K562 (cell line): ENCODE measurements around the gene CCNJL. TPM values are rescaled to one million over a fixed set of nuclear protein-coding genes. Genes with fewer than 3 reads are reported as not detected.

Source experiments
- ARNT ChIP-seq, 2 experiments: fragments of 450-650 bp; IDR thresholded peaks; 2 replicates each; pipeline ENCODE4 v1.6.1; 2016; ENCODE audit warnings: mild to moderate bottlenecking in 1 of 2
- CBFB ChIP-seq: sonication (generic); formaldehyde crosslinking; IDR thresholded peaks from 2 replicates; pipeline ENCODE4 v1.4.0; 2020; ENCODE audit warnings: mild to moderate bottlenecking, missing genetic modification reagents
- HSF4 ChIP-seq: fragments of 250-450 bp; sonication (Bioruptor Pico); IDR thresholded peaks from 2 replicates; pipeline ENCODE4 v2.1.2; 2022; ENCODE audit warnings: mild to moderate bottlenecking, moderate library complexity, borderline replicate concordance
- KLF6 ChIP-seq: fragments of 250-450 bp; sonication (Bioruptor Pico); IDR thresholded peaks from 2 replicates; pipeline ENCODE4 v1.4.0; 2020; ENCODE audit warnings: mild to moderate bottlenecking, moderate library complexity, borderline replicate concordance
- MEF2A ChIP-seq: IDR thresholded peaks from 2 replicates; pipeline ENCODE4 v1.6.1; 2011; ENCODE audit warnings: low read depth, mild to moderate bottlenecking, low read length, moderate library complexity; ENCODE audit not compliant: control insufficient read depth
- MEIS2 ChIP-seq: fragments of 450-650 bp; IDR thresholded peaks from 2 replicates; pipeline ENCODE4 v1.6.1; 2014; ENCODE audit warnings: mild to moderate bottlenecking; ENCODE audit not compliant: partially characterized antibody
- MTA1 ChIP-seq: fragments of 450-650 bp; IDR thresholded peaks from 2 replicates; pipeline ENCODE4 v1.6.1; 2017; ENCODE audit warnings: borderline replicate concordance
- MXI1 ChIP-seq: IDR thresholded peaks from 2 replicates; pipeline ENCODE4 v1.6.1; 2011; ENCODE audit warnings: low read depth, mild to moderate bottlenecking, improper control_type of control experiment, low read length
- NBN ChIP-seq: fragments of 450-650 bp; IDR thresholded peaks from 2 replicates; pipeline ENCODE4 v1.6.1; 2016; ENCODE audit warnings: low read depth, mild to moderate bottlenecking
- NCOA2 ChIP-seq, 2 experiments: fragments of 450-650 bp; IDR thresholded peaks; 2 replicates each; pipeline ENCODE4 v1.6.1; 2018; ENCODE audit warnings: mild to moderate bottlenecking in 2 of 2, moderate library complexity in 1 of 2; ENCODE audit not compliant: partially characterized antibody in 2 of 2
- NRF1 ChIP-seq, 2 experiments: fragments of 450-650 bp; IDR thresholded peaks in 1 of 2; conservative IDR thresholded peaks in 1 of 2; 2 replicates each; pipeline ENCODE4 v1.6.1; 2014; ENCODE audit warnings: mild to moderate bottlenecking in 2 of 2
- OTX1 ChIP-seq: fragments of 450-650 bp; formaldehyde crosslinking; IDR thresholded peaks from 2 replicates; pipeline ENCODE4 v1.4.0; 2022; ENCODE audit warnings: mild to moderate bottlenecking
- PHB2 ChIP-seq: fragments of 450-650 bp; IDR thresholded peaks from 2 replicates; pipeline ENCODE4 v1.6.1; 2017; ENCODE audit warnings: low read depth
- RHOXF2B ChIP-seq: fragments of 250-450 bp; sonication (Bioruptor Pico); conservative IDR thresholded peaks from 2 replicates; pipeline ENCODE4 v1.5.1; 2021
- SP2 ChIP-seq: IDR thresholded peaks from 2 replicates; pipeline ENCODE4 v1.6.1; 2011; ENCODE audit warnings: mild to moderate bottlenecking, low read depth, low read length, moderate library complexity; ENCODE audit not compliant: poor library complexity, severe bottlenecking; ENCODE audit errors: extremely low read depth
- ZNF197 ChIP-seq: fragments of 200-800 bp; sonication (Bioruptor generic); IDR thresholded peaks from 2 replicates; pipeline ENCODE4 v1.6.1; 2016; ENCODE audit warnings: low read depth, missing genetic modification characterization, missing compliant biosample characterization
- polyA plus RNA-seq, 8 experiments: library from polyadenylated mRNA; depleted of rRNA in 4 of 8; stranded (reverse) in 5 of 8; unstranded in 3 of 8; fragments of >200 nt; fragmentation: Nextera tagmentation in 2 of 8; fragmentation: Illumina TruSeq in 1 of 8; extraction: Ambion mirVana in 2 of 8; extraction: Trizol in 1 of 8; gene quantifications; 2 replicates each; pipeline versions ENCODE4 v1.2.1 to v1.2.3, GENCODE V29; 2011 to 2014; ENCODE audit warnings: inconsistent platforms in 1 of 8, missing spikeins in 1 of 8
- total RNA-seq, 7 experiments: library from RNA; depleted of rRNA in 6 of 7; stranded (reverse); fragments of >200 nt in 6 of 7; fragmentation: Illumina TruSeq in 2 of 7; extraction: Trizol in 2 of 7; gene quantifications; 2 replicates each; pipeline versions ENCODE4 v1.2.1 to v1.2.3, GENCODE V29; 2011 to 2021; ENCODE audit warnings: low replicate concordance in 1 of 7
- TF ChIP-seq, protein P1 (sequence below): sonication (generic); formaldehyde crosslinking; IDR thresholded peaks from 2 replicates; pipeline ENCODE4 v1.8.1; 2023; ENCODE audit warnings: mild to moderate bottlenecking, missing genetic modification reagents
- TF ChIP-seq, protein P2 (sequence below), 2 experiments: IDR thresholded peaks; 2 replicates each; pipeline ENCODE4 v1.6.1; 2011; ENCODE audit warnings: borderline replicate concordance in 1 of 2, control low read depth in 1 of 2, low read depth in 1 of 2, low read length in 1 of 2, mild to moderate bottlenecking in 1 of 2, mixed read lengths in 1 of 2, moderate library complexity in 1 of 2; ENCODE audit not compliant: insufficient read depth in 1 of 2, insufficient read length in 1 of 2, poor library complexity in 1 of 2, severe bottlenecking in 1 of 2; ENCODE audit errors: extremely low read depth in 1 of 2
- TF ChIP-seq, protein P3 (sequence below): fragments of 450-650 bp; formaldehyde crosslinking; IDR thresholded peaks from 2 replicates; pipeline ENCODE4 v1.4.0; 2020; ENCODE audit warnings: mild to moderate bottlenecking, moderate library complexity
- TF ChIP-seq, protein P4 (sequence below): fragments of 200-800 bp; sonication (Bioruptor generic); IDR thresholded peaks from 2 replicates; pipeline ENCODE4 v1.6.1; 2017; ENCODE audit warnings: missing genetic modification characterization, missing compliant biosample characterization

The CCNJL gene
- total and polyA plus RNA-seq, 9 of the 15 experiments (the other 6 are each of a cell fraction or from before 2014, with no cell fraction given): 0.04 TPM; not detected in 8

DNA sequence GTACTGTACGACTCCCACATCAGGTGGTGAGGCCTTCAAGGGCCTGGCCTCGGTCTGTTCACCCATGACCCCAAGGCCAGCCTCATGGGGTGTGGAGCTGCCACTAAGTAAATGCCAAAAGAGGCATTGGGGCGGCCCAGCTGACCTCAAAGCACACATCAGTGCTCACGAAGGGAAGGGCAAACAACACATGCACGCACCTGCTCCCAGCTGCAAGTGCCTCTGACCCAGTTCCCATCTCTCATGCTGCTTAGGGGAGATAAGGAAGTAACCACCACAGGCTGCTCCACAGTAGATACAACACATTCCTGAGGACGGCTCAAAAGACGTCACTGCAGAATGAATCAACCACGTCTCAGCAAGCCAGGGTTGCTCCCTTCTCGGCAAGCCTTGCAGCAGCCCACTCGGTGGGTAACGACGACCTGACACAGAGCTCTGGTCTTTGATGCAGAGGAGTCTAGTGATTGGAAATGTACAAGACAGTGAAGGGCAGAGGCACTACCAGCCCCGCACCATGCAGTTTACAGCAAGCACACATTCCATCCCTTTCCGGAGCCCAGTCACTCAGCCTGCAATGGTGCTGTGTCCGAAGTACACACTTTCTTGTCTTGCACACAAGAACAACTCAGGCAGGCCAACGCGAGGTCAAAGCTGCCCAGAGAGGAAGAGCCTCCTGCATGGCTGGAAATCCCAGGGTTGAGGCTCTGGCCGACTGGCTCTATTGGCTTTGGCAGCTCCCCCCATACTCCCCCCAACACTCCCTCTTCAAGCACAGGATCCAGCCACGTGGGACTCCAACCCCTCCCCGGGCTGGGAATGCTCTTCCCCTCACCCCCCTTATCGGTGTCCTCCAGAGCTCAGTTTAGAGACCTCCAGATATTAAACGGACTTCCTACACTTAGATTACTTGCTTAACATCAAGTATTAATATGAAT lies 51.2 kb downstream of the CCNJL start (continued):
- TF ChIP-seq, protein P1, sequence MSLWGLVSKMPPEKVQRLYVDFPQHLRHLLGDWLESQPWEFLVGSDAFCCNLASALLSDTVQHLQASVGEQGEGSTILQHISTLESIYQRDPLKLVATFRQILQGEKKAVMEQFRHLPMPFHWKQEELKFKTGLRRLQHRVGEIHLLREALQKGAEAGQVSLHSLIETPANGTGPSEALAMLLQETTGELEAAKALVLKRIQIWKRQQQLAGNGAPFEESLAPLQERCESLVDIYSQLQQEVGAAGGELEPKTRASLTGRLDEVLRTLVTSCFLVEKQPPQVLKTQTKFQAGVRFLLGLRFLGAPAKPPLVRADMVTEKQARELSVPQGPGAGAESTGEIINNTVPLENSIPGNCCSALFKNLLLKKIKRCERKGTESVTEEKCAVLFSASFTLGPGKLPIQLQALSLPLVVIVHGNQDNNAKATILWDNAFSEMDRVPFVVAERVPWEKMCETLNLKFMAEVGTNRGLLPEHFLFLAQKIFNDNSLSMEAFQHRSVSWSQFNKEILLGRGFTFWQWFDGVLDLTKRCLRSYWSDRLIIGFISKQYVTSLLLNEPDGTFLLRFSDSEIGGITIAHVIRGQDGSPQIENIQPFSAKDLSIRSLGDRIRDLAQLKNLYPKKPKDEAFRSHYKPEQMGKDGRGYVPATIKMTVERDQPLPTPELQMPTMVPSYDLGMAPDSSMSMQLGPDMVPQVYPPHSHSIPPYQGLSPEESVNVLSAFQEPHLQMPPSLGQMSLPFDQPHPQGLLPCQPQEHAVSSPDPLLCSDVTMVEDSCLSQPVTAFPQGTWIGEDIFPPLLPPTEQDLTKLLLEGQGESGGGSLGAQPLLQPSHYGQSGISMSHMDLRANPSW (CRISPR knock-in tag): peak; percentile 86; the same call in 1 of the 2 replicates
- TF ChIP-seq MTA1 (peak; percentile 80; the same call in 1 of the 2 replicates), NBN (peak; percentile 95), PHB2 (peak; percentile 94), KLF6 (no peak), MEIS2 (peak; percentile 81), MEF2A (peak; percentile 73), ZNF197 (peak; percentile 95), CBFB (peak; percentile 99), NRF1 (conservative IDR thresholded peaks at IDR 0.05 in 1 of 2, IDR thresholded peaks at IDR 0.05 in 1 of 2) (peak; percentile 53 to 59), SP2 (no peak), OTX1 (CRISPR knock-in tag) (0 out of 2 replicates have a peak, but pooled peaks have one; percentile 55), HSF4 (CRISPR knock-in tag) (no peak; the same call in 1 of the 2 replicates), ARNT (IDR thresholded peaks at IDR 0.05) (peak; percentile 92 to 96), RHOXF2B (CRISPR knock-in tag) (no peak), NCOA2 (IDR thresholded peaks at IDR 0.05; ENCODE audit: partially characterized antibody in 2 of 2) (peak in 1 of 2 experiments; percentile 81), MXI1 (peak; percentile 79; the same call in 1 of the 2 replicates)
- TF ChIP-seq, protein P2, sequence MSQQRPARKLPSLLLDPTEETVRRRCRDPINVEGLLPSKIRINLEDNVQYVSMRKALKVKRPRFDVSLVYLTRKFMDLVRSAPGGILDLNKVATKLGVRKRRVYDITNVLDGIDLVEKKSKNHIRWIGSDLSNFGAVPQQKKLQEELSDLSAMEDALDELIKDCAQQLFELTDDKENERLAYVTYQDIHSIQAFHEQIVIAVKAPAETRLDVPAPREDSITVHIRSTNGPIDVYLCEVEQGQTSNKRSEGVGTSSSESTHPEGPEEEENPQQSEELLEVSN (IDR thresholded peaks at IDR 0.05; ENCODE audit: borderline replicate concordance in 1 of 2, extremely low read depth in 1 of 2, insufficient read depth in 1 of 2, insufficient read length in 1 of 2, low read depth in 1 of 2, low read length in 1 of 2, poor library complexity in 1 of 2, severe bottlenecking in 1 of 2): peak; percentile 58 to 72
- TF ChIP-seq, protein P3, sequence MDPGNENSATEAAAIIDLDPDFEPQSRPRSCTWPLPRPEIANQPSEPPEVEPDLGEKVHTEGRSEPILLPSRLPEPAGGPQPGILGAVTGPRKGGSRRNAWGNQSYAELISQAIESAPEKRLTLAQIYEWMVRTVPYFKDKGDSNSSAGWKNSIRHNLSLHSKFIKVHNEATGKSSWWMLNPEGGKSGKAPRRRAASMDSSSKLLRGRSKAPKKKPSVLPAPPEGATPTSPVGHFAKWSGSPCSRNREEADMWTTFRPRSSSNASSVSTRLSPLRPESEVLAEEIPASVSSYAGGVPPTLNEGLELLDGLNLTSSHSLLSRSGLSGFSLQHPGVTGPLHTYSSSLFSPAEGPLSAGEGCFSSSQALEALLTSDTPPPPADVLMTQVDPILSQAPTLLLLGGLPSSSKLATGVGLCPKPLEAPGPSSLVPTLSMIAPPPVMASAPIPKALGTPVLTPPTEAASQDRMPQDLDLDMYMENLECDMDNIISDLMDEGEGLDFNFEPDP (CRISPR knock-in tag): no peak
- TF ChIP-seq, protein P4, sequence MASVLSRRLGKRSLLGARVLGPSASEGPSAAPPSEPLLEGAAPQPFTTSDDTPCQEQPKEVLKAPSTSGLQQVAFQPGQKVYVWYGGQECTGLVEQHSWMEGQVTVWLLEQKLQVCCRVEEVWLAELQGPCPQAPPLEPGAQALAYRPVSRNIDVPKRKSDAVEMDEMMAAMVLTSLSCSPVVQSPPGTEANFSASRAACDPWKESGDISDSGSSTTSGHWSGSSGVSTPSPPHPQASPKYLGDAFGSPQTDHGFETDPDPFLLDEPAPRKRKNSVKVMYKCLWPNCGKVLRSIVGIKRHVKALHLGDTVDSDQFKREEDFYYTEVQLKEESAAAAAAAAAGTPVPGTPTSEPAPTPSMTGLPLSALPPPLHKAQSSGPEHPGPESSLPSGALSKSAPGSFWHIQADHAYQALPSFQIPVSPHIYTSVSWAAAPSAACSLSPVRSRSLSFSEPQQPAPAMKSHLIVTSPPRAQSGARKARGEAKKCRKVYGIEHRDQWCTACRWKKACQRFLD (CRISPR knock-in tag): peak; percentile 99
